Mesendoderm (in vitro differentiated cells): ENCODE results near the gene CTAGE9.
"Not testable (repeated sequence)": the region's sequence is repeated elsewhere in the genome, so short reads cannot be mapped to it uniquely, and the experiment has no call there.

Source experiments
- DNase-seq: peaks from one replicate; pipeline ENCODE4 v3.0.0; 2013
- H2AK5ac ChIP-seq: 2 replicates; pipeline ENCODE4 v1.6.1; 2013; ENCODE audit warnings: low read length, inconsistent platforms
- H2BK120ac ChIP-seq: 2 replicates; pipeline ENCODE4 v1.6.1; 2013; ENCODE audit warnings: low read depth, mild to moderate bottlenecking, low read length, moderate library complexity, mixed read lengths
- H2BK15ac ChIP-seq: replicated peaks from 2 replicates; pipeline ENCODE4 v1.6.1; 2013; ENCODE audit warnings: low read depth, mild to moderate bottlenecking, moderate library complexity
- H2BK5ac ChIP-seq: 2 replicates; pipeline ENCODE4 v1.6.1; 2013; ENCODE audit warnings: low read length, inconsistent platforms
- H3K18ac ChIP-seq: 2 replicates; pipeline ENCODE4 v1.6.1; 2013; ENCODE audit warnings: mild to moderate bottlenecking, low read length, mixed read lengths
- H3K23ac ChIP-seq: one replicate; pipeline ENCODE4 v1.6.1; 2013; ENCODE audit warnings: low read length
- H3K27ac ChIP-seq: 2 replicates; pipeline ENCODE4 v1.5.1; 2013; ENCODE audit warnings: low read depth, mild to moderate bottlenecking, inconsistent platforms, low read length, moderate library complexity
- H3K27me3 ChIP-seq: 2 replicates; pipeline ENCODE4 v1.6.1; 2013; ENCODE audit warnings: low read length, control low read depth, mild to moderate bottlenecking, inconsistent platforms; ENCODE audit not compliant: insufficient read depth, poor library complexity
- H3K36me3 ChIP-seq: 2 replicates; pipeline ENCODE4 v1.6.1; 2013; ENCODE audit warnings: low read length, inconsistent platforms; ENCODE audit not compliant: control insufficient read depth, insufficient read depth
- H3K4ac ChIP-seq: one replicate; pipeline ENCODE4 v1.6.1; 2013; ENCODE audit warnings: low read depth, mild to moderate bottlenecking, low read length, moderate library complexity
- H3K4me1 ChIP-seq: 2 replicates; pipeline ENCODE4 v1.6.1; 2013; ENCODE audit warnings: low read depth, low read length, inconsistent platforms; ENCODE audit not compliant: control insufficient read depth
- H3K4me2 ChIP-seq: 2 replicates; pipeline ENCODE4 v1.6.1; 2013; ENCODE audit warnings: low read length
- H3K4me3 ChIP-seq: 2 replicates; pipeline ENCODE4 v1.5.1; 2013; ENCODE audit warnings: mild to moderate bottlenecking, low read length
- H3K56ac ChIP-seq: one replicate; pipeline ENCODE4 v1.6.1; 2013; ENCODE audit warnings: low read length
- H3K79me1 ChIP-seq: 2 replicates; pipeline ENCODE4 v1.6.1; 2013; ENCODE audit warnings: low read length, inconsistent platforms
- H3K79me2 ChIP-seq: 2 replicates; pipeline ENCODE4 v1.6.1; 2013; ENCODE audit warnings: mild to moderate bottlenecking, low read length; ENCODE audit not compliant: control insufficient read depth, insufficient read depth
- H3K9ac ChIP-seq: 2 replicates; pipeline ENCODE4 v1.6.1; 2013; ENCODE audit warnings: low read length, inconsistent platforms
- H4K5ac ChIP-seq: one replicate; pipeline ENCODE4 v1.6.1; 2013; ENCODE audit warnings: low read length
- H4K8ac ChIP-seq: one replicate; pipeline ENCODE4 v1.6.1; 2013; ENCODE audit warnings: low read depth, mild to moderate bottlenecking, control low read depth, low read length, moderate library complexity
- WGBS: extraction: QIAGEN DNeasy Blood & Tissue Kit; methylation state at CpG from one replicate; pipeline ENCODE4 v1.1.7; 2013; ENCODE audit warnings: low lambda C conversion rate, missing lambda C conversion rate; ENCODE audit not compliant: insufficient coverage; ENCODE audit errors: extremely low coverage; 5-methylcytosine and 5-hydroxymethylcytosine counted together

Gene CTAGE9

DNA sequence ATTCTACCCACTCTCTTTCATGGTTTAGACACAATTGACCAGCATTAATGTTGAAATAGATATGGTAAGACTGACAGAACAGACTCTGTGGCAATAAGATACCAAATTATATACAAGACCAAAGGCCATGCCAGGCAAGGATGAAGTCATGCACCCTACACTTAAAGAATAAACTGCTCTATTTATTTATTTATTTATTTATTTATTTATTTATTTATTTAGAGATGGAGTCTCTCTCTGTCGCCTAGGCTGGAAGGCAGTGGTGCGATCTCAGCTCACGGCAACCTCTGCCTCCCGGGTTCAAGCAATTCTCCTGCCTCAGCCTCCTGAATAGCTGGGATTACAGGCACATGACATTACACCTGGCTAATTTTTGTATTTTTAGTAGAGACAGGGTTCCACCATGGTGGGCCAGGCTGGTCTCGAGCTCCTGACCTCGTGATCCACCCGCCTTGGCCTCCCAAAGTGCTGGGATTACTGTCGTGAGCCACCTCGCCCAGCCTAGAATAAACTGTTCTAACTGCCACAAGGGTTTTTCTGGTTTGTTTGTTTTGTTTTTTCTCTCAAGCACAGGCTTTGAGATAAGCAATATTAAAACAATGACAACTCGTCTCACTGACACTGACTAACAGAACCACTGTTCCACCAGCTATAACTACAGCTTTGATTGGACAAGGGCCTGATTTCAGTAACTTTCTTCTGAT lies 40.3 kb upstream of the CTAGE9 start:
- DNase-seq, H3K36me3 ChIP-seq, H3K4me3 ChIP-seq, H3K27me3 ChIP-seq, H4K5ac ChIP-seq, H3K4me2 ChIP-seq, H2BK5ac ChIP-seq, H3K23ac ChIP-seq, H3K4me1 ChIP-seq, H3K18ac ChIP-seq, H3K56ac ChIP-seq, H3K79me1 ChIP-seq, H4K8ac ChIP-seq, H2BK120ac ChIP-seq, H3K27ac ChIP-seq, H2BK15ac ChIP-seq, H3K9ac ChIP-seq, H3K4ac ChIP-seq, H3K79me2 ChIP-seq, H2AK5ac ChIP-seq: not testable (repeated sequence)
- WGBS: no CpG with 5 or more reads among the region's 10 CpGs

DNA sequence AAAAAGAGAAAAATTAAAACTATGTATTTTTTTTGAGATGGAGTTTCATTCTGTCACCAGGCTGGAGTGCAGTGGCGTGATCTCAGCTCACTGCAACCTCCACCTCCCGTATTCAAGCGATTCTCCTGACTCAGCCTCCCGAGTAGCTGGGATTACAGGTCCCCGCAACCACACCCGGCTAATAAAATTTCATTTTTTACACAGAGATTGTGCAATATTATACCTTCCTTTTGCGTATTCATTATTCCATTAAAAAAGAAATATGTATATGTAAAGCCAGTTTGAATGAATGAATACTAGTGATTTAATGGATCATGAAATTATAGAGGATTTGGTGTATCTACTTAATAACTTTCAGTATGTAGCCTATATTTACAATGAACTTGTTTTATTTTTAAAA lies 38.2 kb upstream of the CTAGE9 start:
- Histone ChIP-seq H2BK5ac (no peak overlapping the region), H3K27ac (no peak overlapping the region), H3K4me3 (no peak overlapping the region), H3K4me2 (no peak overlapping the region), H3K79me2 (no peaks in the 10 kb centered on the region), H3K18ac (no peak overlapping the region), H2BK120ac (no peak overlapping the region), H4K8ac (no peak overlapping the region), H3K23ac (no peak overlapping the region), H3K9ac (no peak overlapping the region), H3K36me3 (no peaks in the 10 kb centered on the region), H3K27me3 (no peaks in the 10 kb centered on the region), H3K79me1 (no peaks in the 10 kb centered on the region), H2BK15ac (no peak overlapping the region), H3K4me1 (no peaks in the 10 kb centered on the region), H3K56ac (no peak overlapping the region), H4K5ac (no peak overlapping the region), H2AK5ac (no peak overlapping the region), H3K4ac (no peak overlapping the region)
- DNase-seq: no peak
- no CpG with 5 or more reads among the region's 7 CpGs for whole genome bisulfite sequencing

DNA sequence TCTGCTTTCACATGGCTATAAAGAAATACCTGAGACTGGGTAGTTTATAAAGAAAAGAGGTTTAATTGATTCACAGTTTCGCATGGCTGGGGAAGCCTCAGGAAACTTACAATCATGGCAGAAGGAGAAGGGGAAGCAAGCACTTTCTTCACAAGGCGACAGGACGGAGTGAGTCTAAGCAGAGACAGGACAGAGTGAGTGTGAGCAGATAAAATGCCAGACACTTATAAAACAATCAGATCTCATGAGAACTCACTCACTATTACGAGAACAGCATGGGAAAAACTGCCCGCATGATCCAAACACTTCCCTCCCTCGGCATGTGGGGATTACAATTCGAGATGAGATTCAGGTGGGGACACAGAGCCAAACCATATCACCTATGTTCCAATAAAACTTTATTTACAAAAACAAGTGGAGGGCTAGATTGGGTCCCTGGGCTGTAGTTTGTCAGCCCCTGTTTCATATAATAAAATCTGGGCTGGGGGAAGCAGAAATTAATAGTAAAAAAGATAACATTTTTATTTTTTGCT lies 37.1 kb upstream of the CTAGE9 start:
- H3K4me2 ChIP-seq: no peak overlapping the region
- no peak overlapping the region for H4K5ac ChIP-seq
- H3K79me1 ChIP-seq: no peaks in the 10 kb centered on the region
- H3K18ac ChIP-seq: no peak overlapping the region
- no peak overlapping the region for H3K27ac ChIP-seq
- no peak overlapping the region for H3K4me3 ChIP-seq
- DNase-seq: no peak
- no CpG with 5 or more reads among the region's 7 CpGs for WGBS
- no peak overlapping the region for H4K8ac ChIP-seq
- H2BK120ac ChIP-seq: no peak overlapping the region
- no peak overlapping the region for H2BK15ac ChIP-seq
- H2BK5ac ChIP-seq: no peak overlapping the region
- no peak overlapping the region for H2AK5ac ChIP-seq
- H3K27me3 ChIP-seq: no peaks in the 10 kb centered on the region
- no peak overlapping the region for H3K56ac ChIP-seq
- H3K36me3 ChIP-seq: no peaks in the 10 kb centered on the region
- no peak overlapping the region for H3K9ac ChIP-seq
- no peak overlapping the region for H3K4ac ChIP-seq
- no peaks in the 10 kb centered on the region for H3K79me2 ChIP-seq
- H3K4me1 ChIP-seq: no peaks in the 10 kb centered on the region
- H3K23ac ChIP-seq: no peak overlapping the region

DNA sequence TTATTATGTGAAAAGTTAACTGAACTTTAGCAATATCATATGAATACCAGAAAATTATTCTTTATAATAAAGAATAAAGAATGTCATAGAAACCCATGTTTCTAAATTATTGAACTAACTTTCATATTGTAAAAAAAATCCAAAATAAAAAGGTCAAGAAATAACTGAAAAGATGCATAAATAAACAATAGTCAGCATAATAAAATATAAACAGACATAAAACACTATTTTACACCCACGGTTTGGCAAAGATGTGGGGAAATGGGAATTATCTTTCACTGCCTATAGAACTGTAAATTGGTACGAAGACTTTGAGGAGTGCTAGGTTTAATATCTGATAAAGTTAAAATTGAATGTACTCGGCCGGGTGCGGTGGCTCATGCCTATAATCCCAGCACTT lies 34.7 kb upstream of the CTAGE9 start:
- Histone ChIP-seq H3K27me3 (no peaks in the 10 kb centered on the region), H3K4me1 (no peaks in the 10 kb centered on the region), H2BK120ac (no peak overlapping the region), H3K4me2 (no peak overlapping the region), H3K56ac (no peak overlapping the region), H3K4ac (no peak overlapping the region), H3K9ac (no peak overlapping the region), H3K36me3 (no peaks in the 10 kb centered on the region), H3K79me1 (no peaks in the 10 kb centered on the region), H3K18ac (no peak overlapping the region), H4K5ac (no peak overlapping the region), H4K8ac (no peak overlapping the region), H3K23ac (no peak overlapping the region), H2BK5ac (no peak overlapping the region), H2AK5ac (no peak overlapping the region), H3K27ac (no peak overlapping the region), H3K79me2 (no peaks in the 10 kb centered on the region), H2BK15ac (no peak overlapping the region), H3K4me3 (no peak overlapping the region)
- WGBS: no CpG with 5 or more reads among the region's 5 CpGs
- DNase-seq: no peak

DNA sequence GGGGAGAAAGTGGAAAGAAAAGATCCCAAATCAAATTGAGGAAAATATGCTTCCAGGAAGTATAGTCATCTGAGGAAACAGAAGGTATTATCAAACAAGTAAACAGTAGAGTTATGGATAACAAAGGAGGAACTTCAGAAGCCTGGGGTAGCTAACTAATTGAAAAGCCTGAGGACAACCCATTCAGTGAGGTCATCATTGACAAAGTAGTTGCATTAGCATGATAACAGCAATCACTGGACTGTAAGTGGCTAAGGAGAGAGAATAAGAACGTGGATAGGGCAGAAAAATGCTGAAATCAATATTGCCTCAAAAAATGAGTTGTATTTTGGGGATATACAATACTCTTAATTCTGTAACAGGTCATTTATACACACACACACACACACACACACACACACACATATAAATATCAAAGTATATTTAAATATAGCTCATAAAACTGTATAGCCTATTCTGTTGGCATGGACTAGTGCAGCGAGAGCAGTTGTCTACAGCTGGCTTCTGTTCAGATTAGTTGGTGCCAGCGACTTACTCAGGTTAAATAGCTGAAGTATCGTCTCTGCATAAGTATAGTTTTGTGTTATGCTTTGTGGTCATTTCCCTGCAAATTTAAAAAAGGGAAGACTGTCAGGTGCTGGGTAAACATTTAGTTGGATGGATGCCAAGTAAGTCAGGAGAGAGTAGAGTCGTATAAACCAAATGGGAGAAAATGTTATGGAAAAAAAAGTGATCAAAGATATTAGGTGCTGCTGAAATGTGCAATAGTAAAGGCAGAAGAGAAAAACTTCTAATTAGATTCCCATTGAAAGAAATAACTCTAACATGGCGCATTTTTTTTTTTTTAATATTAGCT lies 33.8 kb upstream of the CTAGE9 start:
- no CpG with 5 or more reads among the region's 6 CpGs for WGBS
- Histone ChIP-seq H2BK120ac (no peak overlapping the region), H3K4me1 (no peaks in the 10 kb centered on the region), H4K8ac (no peak overlapping the region), H2BK5ac (no peak overlapping the region), H3K79me1 (no peaks in the 10 kb centered on the region), H4K5ac (no peak overlapping the region), H2BK15ac (no peak overlapping the region), H3K23ac (no peak overlapping the region), H3K4me2 (no peak overlapping the region), H3K4ac (no peak overlapping the region), H3K27me3 (no peaks in the 10 kb centered on the region), H3K56ac (no peak overlapping the region), H3K18ac (no peak overlapping the region), H3K27ac (no peak overlapping the region), H3K36me3 (no peaks in the 10 kb centered on the region), H2AK5ac (no peak overlapping the region), H3K79me2 (no peaks in the 10 kb centered on the region), H3K4me3 (no peak overlapping the region), H3K9ac (no peak overlapping the region)
- DNase-seq: no peak
